Mucosa of rectum (tissue), 2 donors: ENCODE measurements around the gene ARNT2.

Experiments used
- H3K27ac ChIP-seq, 2 donors: one replicate each; pipeline ENCODE4 v1.7.0; 2013; ENCODE audit warnings: inconsistent platforms in 2 of 2, low read depth in 2 of 2, low read length in 2 of 2
- H3K27me3 ChIP-seq, 2 donors: one replicate each; pipeline ENCODE4 v1.7.0; 2013; ENCODE audit warnings: low read length in 2 of 2; ENCODE audit not compliant: control insufficient read depth in 2 of 2, insufficient read depth in 2 of 2
- H3K36me3 ChIP-seq, 2 donors: one replicate each; pipeline ENCODE4 v1.7.0; 2013; ENCODE audit warnings: low read length in 2 of 2; ENCODE audit not compliant: control insufficient read depth in 2 of 2, insufficient read depth in 2 of 2
- H3K4me1 ChIP-seq, 2 donors: one replicate each; pipeline ENCODE4 v1.7.0; 2013; ENCODE audit warnings: low read length in 2 of 2, mild to moderate bottlenecking in 1 of 2; ENCODE audit not compliant: control insufficient read depth in 2 of 2, insufficient read depth in 2 of 2
- H3K4me3 ChIP-seq, 2 donors: one replicate each; pipeline ENCODE4 v1.7.0; 2013; ENCODE audit warnings: low read length in 2 of 2
- H3K9ac ChIP-seq, 2 donors: one replicate each; pipeline ENCODE4 v1.7.0; 2013; ENCODE audit warnings: low read length in 2 of 2, low read depth in 1 of 2, mild to moderate bottlenecking in 1 of 2
- H3K9me3 ChIP-seq, 2 donors: one replicate each; pipeline ENCODE4 v1.7.0; 2013; ENCODE audit warnings: low read length in 2 of 2; ENCODE audit not compliant: control insufficient read depth in 2 of 2
- donor health status: healthy.
- donor health status: Normal muscosa, but diverticular disease.

Gene ARNT2

GRCh38 chr15:80439140-80439539 lies 35.0 kb downstream of the ARNT2 start:
- no peak overlapping the region for H3K27ac ChIP-seq

GRCh38 chr15:80440024-80440423 lies 35.8 kb downstream of the ARNT2 start:
- Histone ChIP-seq H3K27ac (no peak overlapping the region), H3K4me1 (no peaks in the 10 kb centered on the region), H3K27me3 (peaks cover 0 to 4% of the 10 kb centered on the region in 2 donors), H3K36me3 (no peaks in the 10 kb centered on the region), H3K4me3 (no peak overlapping the region), H3K9me3 (no peaks in the 10 kb centered on the region), H3K9ac (no peak overlapping the region)

More at GRCh38 chr15:80439140-80439539, 35.0 kb downstream of the ARNT2 start:
- H3K27me3 ChIP-seq: peaks cover 0 to 4% of the 10 kb centered on the region in 2 donors
- no peak overlapping the region for H3K9ac ChIP-seq
- no peaks in the 10 kb centered on the region for H3K4me1 ChIP-seq
- no peak overlapping the region for H3K4me3 ChIP-seq
- H3K36me3 ChIP-seq: no peaks in the 10 kb centered on the region
- no peaks in the 10 kb centered on the region for H3K9me3 ChIP-seq

- Histone ChIP-seq H3K4me3 (no peak overlapping the region), H3K27me3 (peaks cover 0 to 4% of the 10 kb centered on the region in 2 donors), H3K4me1 (no peaks in the 10 kb centered on the region), H3K27ac (no peak overlapping the region), H3K36me3 (no peaks in the 10 kb centered on the region), H3K9ac (no peak overlapping the region), H3K9me3 (no peaks in the 10 kb centered on the region)
These were observed 36.9 kb downstream of the ARNT2 start for GRCh38 chr15:80441041-80441440.

GRCh38 chr15:80441714-80442113 lies 37.5 kb downstream of the ARNT2 start:
- H3K9ac ChIP-seq: no peak overlapping the region
- no peaks in the 10 kb centered on the region for H3K4me1 ChIP-seq
- no peaks in the 10 kb centered on the region for H3K9me3 ChIP-seq
- H3K27me3 ChIP-seq: peaks cover 0 to 4% of the 10 kb centered on the region in 2 donors
- H3K4me3 ChIP-seq: no peak overlapping the region
- no peaks in the 10 kb centered on the region for H3K36me3 ChIP-seq
- no peak overlapping the region for H3K27ac ChIP-seq

- Histone ChIP-seq H3K9ac (no peak overlapping the region), H3K27me3 (peaks cover 0 to 4% of the 10 kb centered on the region in 2 donors), H3K27ac (no peak overlapping the region), H3K36me3 (no peaks in the 10 kb centered on the region), H3K9me3 (no peaks in the 10 kb centered on the region), H3K4me1 (no peaks in the 10 kb centered on the region), H3K4me3 (no peak overlapping the region)
These were observed 38.7 kb downstream of the ARNT2 start for GRCh38 chr15:80442728-80443403.

- Histone ChIP-seq H3K9me3 (no peaks in the 10 kb centered on the region), H3K27me3 (peaks cover 0 to 4% of the 10 kb centered on the region in 2 donors), H3K4me1 (no peaks in the 10 kb centered on the region), H3K27ac (no peak overlapping the region), H3K36me3 (no peaks in the 10 kb centered on the region), H3K9ac (no peak overlapping the region), H3K4me3 (no peak overlapping the region)
These were observed 40.6 kb downstream of the ARNT2 start for GRCh38 chr15:80444680-80445251.

GRCh38 chr15:80445300-80446041 lies 41.3 kb downstream of the ARNT2 start:
- no peak overlapping the region for H3K4me3 ChIP-seq
- H3K27me3 ChIP-seq: peaks cover 0 to 4% of the 10 kb centered on the region in 2 donors
- no peak overlapping the region for H3K27ac ChIP-seq
- H3K9ac ChIP-seq: no peak overlapping the region
- peaks cover 0 to 3% of the 10 kb centered on the region in 2 donors for H3K4me1 ChIP-seq
- no peaks in the 10 kb centered on the region for H3K9me3 ChIP-seq
- no peaks in the 10 kb centered on the region for H3K36me3 ChIP-seq

GRCh38 chr15:80447077-80447476 lies 42.9 kb downstream of the ARNT2 start:
- peaks cover 0 to 3% of the 10 kb centered on the region in 2 donors for H3K4me1 ChIP-seq
- no peak overlapping the region for H3K27ac ChIP-seq
- no peak overlapping the region for H3K9ac ChIP-seq
- no peaks in the 10 kb centered on the region for H3K9me3 ChIP-seq
- H3K27me3 ChIP-seq: peaks cover 0 to 3% of the 10 kb centered on the region in 2 donors
- no peak overlapping the region for H3K4me3 ChIP-seq
- no peaks in the 10 kb centered on the region for H3K36me3 ChIP-seq

- Histone ChIP-seq H3K4me3 (no peak overlapping the region), H3K27me3 (no peaks in the 10 kb centered on the region), H3K36me3 (no peaks in the 10 kb centered on the region), H3K27ac (no peak overlapping the region), H3K4me1 (peaks cover 0 to 3% of the 10 kb centered on the region in 2 donors), H3K9me3 (no peaks in the 10 kb centered on the region), H3K9ac (no peak overlapping the region)
These were observed 45.6 kb downstream of the ARNT2 start for GRCh38 chr15:80449825-80450224.

- Histone ChIP-seq H3K27ac (no peak overlapping the region), H3K36me3 (no peaks in the 10 kb centered on the region), H3K9me3 (no peaks in the 10 kb centered on the region), H3K4me3 (no peak overlapping the region), H3K27me3 (no peaks in the 10 kb centered on the region), H3K4me1 (peaks cover 0 to 3% of the 10 kb centered on the region in 2 donors), H3K9ac (no peak overlapping the region)
These were observed 46.7 kb downstream of the ARNT2 start for GRCh38 chr15:80450811-80451321.
